Kidney (tissue), 14 donors: ENCODE measurements around the gene MSMO1. TPM values are rescaled to one million over a fixed set of nuclear protein-coding genes. Genes with fewer than 3 reads are reported as not detected.

ENCODE experiments used
- DNase-seq, 5 donors: peaks; one replicate each; pipeline ENCODE4 v3.0.0-alpha.2; 2013 to 2020
- FAIRE-seq: peaks from 2 replicates; lab custom pipeline; 2012; peaks lifted over from hg19 to GRCh38; lab: Jason Lieb, UNC
- H3K27ac ChIP-seq, 2 donors: one replicate each; pipeline ENCODE4 v1.7.0; 2013; ENCODE audit warnings: low read depth in 2 of 2, low read length in 2 of 2, inconsistent platforms in 1 of 2
- H3K27me3 ChIP-seq: one replicate; pipeline ENCODE4 v1.7.1; 2013; ENCODE audit warnings: low read length, inconsistent platforms; ENCODE audit not compliant: control insufficient read depth, insufficient read depth
- H3K36me3 ChIP-seq, 3 donors: one replicate each; pipeline versions ENCODE4 v1.7.0 to v1.7.1; 2013; ENCODE audit warnings: low read length in 3 of 3, control low read depth in 1 of 3, inconsistent platforms in 1 of 3; ENCODE audit not compliant: insufficient read depth in 3 of 3, control insufficient read depth in 2 of 3
- H3K4me1 ChIP-seq, 3 donors: one replicate each; pipeline versions ENCODE4 v1.7.0 to v1.7.1; 2013; ENCODE audit warnings: low read length in 3 of 3, inconsistent platforms in 1 of 3, low read depth in 1 of 3; ENCODE audit not compliant: control insufficient read depth in 2 of 3, insufficient read depth in 2 of 3
- H3K4me3 ChIP-seq, 3 donors: one replicate each; pipeline versions ENCODE4 v1.7.0 to v1.8.1; 2013; ENCODE audit warnings: low read length in 3 of 3, control low read depth in 1 of 3, inconsistent platforms in 1 of 3
- H3K9ac ChIP-seq, 3 donors: one replicate each; pipeline versions ENCODE4 v1.7.0 to v1.7.1; 2013; ENCODE audit warnings: low read length in 3 of 3, control low read depth in 1 of 3, inconsistent platforms in 1 of 3
- H3K9me3 ChIP-seq, 3 donors: one replicate each; pipeline versions ENCODE4 v1.7.0 to v1.7.1; 2013; ENCODE audit warnings: low read length in 3 of 3, control low read depth in 1 of 3, inconsistent platforms in 1 of 3; ENCODE audit not compliant: control insufficient read depth in 2 of 3, insufficient read depth in 1 of 3
- intact Hi-C: fragments of 100-400 bp; cut with DNase I; formaldehyde crosslinking; loops from one replicate; pipeline ENCODE4 v1.11.1; 2022
- polyA plus RNA-seq: library from polyadenylated mRNA; stranded (reverse); fragments of 350-450 nt; fragmentation: Illumina TruSeq; extraction: RNeasy Lipid Tissue Mini Kit (QIAGEN cat#74804); gene quantifications from one replicate; pipeline ENCODE4 v1.2.3, GENCODE V29; 2014; ENCODE audit warnings: low read depth, low replicate concordance; ENCODE audit not compliant: insufficient read depth
- total RNA-seq: library from RNA; stranded (reverse); fragmentation: NEBNext Ultra II Directional; extraction: Animal tissue kit (Norgen Biotek cat#: 25700); gene quantifications from one replicate; pipeline ENCODE4 v1.2.1, GENCODE V29; 2021
- TF ChIP-seq, protein P1 (sequence below): IDR thresholded peaks from 3 replicates; pipeline ENCODE4 v1.5.1; 2012; ENCODE audit warnings: mild to moderate bottlenecking, moderate library complexity, borderline replicate concordance; ENCODE audit not compliant: insufficient read depth; ENCODE audit errors: extremely low read depth
- donor health status: control.
- donor health status: control.
- donor health status: control.
- donor health status: control.
- donor health status: control.
- donor health status: DM: yes; HTN: yes; CAD: no.
- donor health status: Normal renal cell carcinoma (clear cell type).

The MSMO1 gene
- total and polyA plus RNA-seq, 2 donors from 2014 or later: 32.4 to 91.4 TPM

DNA sequence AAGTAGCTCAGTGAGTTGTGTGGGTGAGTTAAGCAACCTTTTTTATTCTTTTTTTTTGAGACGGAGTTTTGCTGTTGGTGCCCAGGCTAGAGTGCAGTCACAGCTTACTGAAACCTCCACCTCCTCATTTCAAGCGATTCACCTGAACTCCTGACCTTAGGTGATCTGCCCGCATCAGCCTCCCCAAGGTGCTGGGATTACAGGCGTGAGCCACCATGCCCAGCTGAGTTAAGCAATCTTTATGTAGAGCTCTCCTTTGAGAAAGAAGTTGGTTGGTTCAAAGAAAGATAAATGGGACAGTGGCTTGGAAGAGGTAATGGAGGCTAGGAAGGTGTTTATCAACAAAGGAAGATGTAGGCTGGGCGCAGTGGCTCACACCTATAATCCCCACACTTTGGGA is 3.2 kb downstream of the MSMO1 start:
- FAIRE-seq (no peak), DNase-seq (no peak)
- intact Hi-C loops: no loop called here
- TF ChIP-seq, protein P1, sequence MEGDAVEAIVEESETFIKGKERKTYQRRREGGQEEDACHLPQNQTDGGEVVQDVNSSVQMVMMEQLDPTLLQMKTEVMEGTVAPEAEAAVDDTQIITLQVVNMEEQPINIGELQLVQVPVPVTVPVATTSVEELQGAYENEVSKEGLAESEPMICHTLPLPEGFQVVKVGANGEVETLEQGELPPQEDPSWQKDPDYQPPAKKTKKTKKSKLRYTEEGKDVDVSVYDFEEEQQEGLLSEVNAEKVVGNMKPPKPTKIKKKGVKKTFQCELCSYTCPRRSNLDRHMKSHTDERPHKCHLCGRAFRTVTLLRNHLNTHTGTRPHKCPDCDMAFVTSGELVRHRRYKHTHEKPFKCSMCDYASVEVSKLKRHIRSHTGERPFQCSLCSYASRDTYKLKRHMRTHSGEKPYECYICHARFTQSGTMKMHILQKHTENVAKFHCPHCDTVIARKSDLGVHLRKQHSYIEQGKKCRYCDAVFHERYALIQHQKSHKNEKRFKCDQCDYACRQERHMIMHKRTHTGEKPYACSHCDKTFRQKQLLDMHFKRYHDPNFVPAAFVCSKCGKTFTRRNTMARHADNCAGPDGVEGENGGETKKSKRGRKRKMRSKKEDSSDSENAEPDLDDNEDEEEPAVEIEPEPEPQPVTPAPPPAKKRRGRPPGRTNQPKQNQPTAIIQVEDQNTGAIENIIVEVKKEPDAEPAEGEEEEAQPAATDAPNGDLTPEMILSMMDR: no peak
- H3K27ac ChIP-seq: no peak overlapping the region
- H3K36me3 ChIP-seq: peaks cover 0 to 6% (median 0%) of the 10 kb centered on the region in 3 donors
- no peaks in the 10 kb centered on the region for H3K27me3 ChIP-seq
- no peaks in the 10 kb centered on the region for H3K9me3 ChIP-seq
- H3K4me1 ChIP-seq: peaks cover 0 to 15% (median 10%) of the 10 kb centered on the region in 3 donors
- H3K9ac ChIP-seq: no peak overlapping the region
- peak overlapping the region in 2 of 3 donors; percentile 19 to 20 for H3K4me3 ChIP-seq

DNA sequence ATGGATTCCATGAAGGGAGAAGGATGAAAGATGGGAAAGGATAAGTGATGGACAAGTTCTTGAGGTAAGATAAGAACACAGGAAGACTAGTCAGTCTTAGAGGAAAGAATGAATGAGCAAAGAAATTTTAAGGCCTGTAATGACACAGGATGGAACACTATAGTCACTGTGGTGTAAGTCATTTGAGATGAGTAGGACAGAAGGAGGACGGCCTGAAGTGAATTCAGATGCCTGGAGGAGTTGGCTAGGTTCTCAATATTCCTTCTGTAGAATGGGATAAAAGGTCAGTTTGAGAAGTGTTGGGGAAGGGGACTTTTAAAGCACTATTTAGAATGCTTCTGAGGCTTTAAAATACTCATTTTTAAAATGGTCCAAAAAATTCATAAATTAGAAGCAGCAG is 3.9 kb downstream of the MSMO1 start:
- H3K27ac ChIP-seq: no peak overlapping the region
- intact Hi-C loops: no loop called here
- DNase-seq (no peak), FAIRE-seq (no peak)
- no peak overlapping the region for H3K4me3 ChIP-seq
- peaks cover 0 to 13% (median 7%) of the 10 kb centered on the region in 3 donors for H3K4me1 ChIP-seq
- H3K27me3 ChIP-seq: no peaks in the 10 kb centered on the region
- TF ChIP-seq, protein P1: no peak
- peaks cover 0 to 6% (median 0%) of the 10 kb centered on the region in 3 donors for H3K36me3 ChIP-seq
- no peak overlapping the region for H3K9ac ChIP-seq
- H3K9me3 ChIP-seq: no peaks in the 10 kb centered on the region

GRCh38 chr4:165331823-165332222 is 4.4 kb downstream of the MSMO1 start:
- DNase-seq (no peak), FAIRE-seq (no peak)
- H3K4me3 ChIP-seq: no peak overlapping the region
- no peaks in the 10 kb centered on the region for H3K27me3 ChIP-seq
- H3K36me3 ChIP-seq: peaks cover 0 to 6% (median 0%) of the 10 kb centered on the region in 3 donors
- H3K4me1 ChIP-seq: peaks cover 0 to 12% (median 7%) of the 10 kb centered on the region in 3 donors
- H3K9ac ChIP-seq: no peak overlapping the region
- intact Hi-C loops: no loop called here
- H3K27ac ChIP-seq: no peak overlapping the region
- no peaks in the 10 kb centered on the region for H3K9me3 ChIP-seq
- TF ChIP-seq, protein P1: no peak

DNA sequence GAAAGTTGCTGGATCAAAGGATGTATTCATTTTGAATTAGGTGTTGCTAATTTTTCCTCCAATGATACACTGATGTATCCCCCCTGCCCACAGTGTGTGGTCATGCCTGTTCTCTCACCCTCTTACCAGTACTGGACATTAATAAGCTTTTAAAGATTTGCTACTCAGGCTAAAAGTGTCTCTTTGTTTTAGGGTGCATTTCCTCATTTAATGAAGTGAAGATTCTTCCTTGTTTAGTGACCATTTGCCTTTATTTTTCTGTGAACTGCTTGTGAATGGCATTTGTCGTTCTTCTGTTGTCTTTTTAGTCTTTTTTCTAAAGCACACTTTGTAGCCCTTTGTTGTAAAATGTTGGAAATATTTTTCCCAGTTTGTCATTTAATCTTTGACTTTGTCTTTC is 5.0 kb downstream of the MSMO1 start:
- intact Hi-C loops: no loop called here
- no peak overlapping the region for H3K27ac ChIP-seq
- H3K9ac ChIP-seq: no peak overlapping the region
- no peak overlapping the region for H3K4me3 ChIP-seq
- no peak for FAIRE-seq
- H3K9me3 ChIP-seq: no peaks in the 10 kb centered on the region
- TF ChIP-seq, protein P1: no peak
- no peak for DNase-seq
- H3K36me3 ChIP-seq: peaks cover 0 to 6% (median 0%) of the 10 kb centered on the region in 3 donors
- H3K4me1 ChIP-seq: peaks cover 0 to 12% (median 7%) of the 10 kb centered on the region in 3 donors
- H3K27me3 ChIP-seq: no peaks in the 10 kb centered on the region
